GM21390 (cell line): ENCODE results near the gene RIPOR2.
A peak's percentile ranks its signal among the peaks of the same experiment; 100 is the strongest.

Experiments
- ATAC-seq: cut with Tn5 transposase; IDR thresholded peaks from one replicate; pipeline ENCODE4 v1.9.1; 2021; ENCODE audit not compliant: unreplicated experiment

The RIPOR2 gene

GRCh38 chr6:24818346-24818745 is 117.4 kb downstream of the RIPOR2 start:
- ATAC-seq: no peak

GRCh38 chr6:24809728-24810127 is 126.0 kb downstream of the RIPOR2 start:
- ATAC-seq: no peak

GRCh38 chr6:24807584-24807983 is 128.2 kb downstream of the RIPOR2 start:
- ATAC-seq: no peak

- ATAC-seq: no peak
Observed at GRCh38 chr6:24802271-24803059, 133.3 kb downstream of the RIPOR2 start.

- no peak for ATAC-seq
Observed at GRCh38 chr6:24799541-24799915, 136.2 kb downstream of the RIPOR2 start.

- ATAC-seq: no peak
Observed at GRCh38 chr6:24798740-24799540, 136.8 kb downstream of the RIPOR2 start, which contains the start of gene ARMH2. ARMH2 (minus strand) TSS chr6:24798917; CDS start chr6:24798857, 60 bp downstream.

GRCh38 chr6:24797596-24798216 is 138.1 kb downstream of the RIPOR2 start:
- no peak for ATAC-seq

- no peak for ATAC-seq
Observed at GRCh38 chr6:24796616-24797290, 139.0 kb downstream of the RIPOR2 start.

GRCh38 chr6:24795106-24795505 is 140.7 kb downstream of the RIPOR2 start:
- no peak for ATAC-seq

GRCh38 chr6:24788031-24788665 is 147.6 kb downstream of the RIPOR2 start:
- ATAC-seq: no peak

- no peak for ATAC-seq
Observed at GRCh38 chr6:24780206-24780605, 155.6 kb downstream of the RIPOR2 start.

- ATAC-seq: no peak
Observed at GRCh38 chr6:24779416-24780016, 156.2 kb downstream of the RIPOR2 start.

GRCh38 chr6:24778878-24779277 is 156.9 kb downstream of the RIPOR2 start:
- ATAC-seq: no peak

- ATAC-seq: no peak
Observed at GRCh38 chr6:24778121-24778520, 157.6 kb downstream of the RIPOR2 start.

- no peak for ATAC-seq
Observed at GRCh38 chr6:24777227-24777626, 158.5 kb downstream of the RIPOR2 start.

GRCh38 chr6:24775520-24776058 is 160.2 kb downstream of the RIPOR2 start:
- ATAC-seq: peak; percentile 6

- ATAC-seq: peak; percentile 92
Observed at GRCh38 chr6:24774696-24775519, 160.9 kb downstream of the RIPOR2 start, which contains the start of gene GMNN. GMNN (plus strand) TSS chr6:24774937; CDS start chr6:24777247, 2,310 bp downstream.

- ATAC-seq: no peak
Observed at GRCh38 chr6:24768361-24768760, 167.4 kb downstream of the RIPOR2 start.
